Lower lobe of right lung (tissue), 2 donors: ENCODE results near the gene HYOU1. TPM values are rescaled to one million over a fixed set of nuclear protein-coding genes. Genes with fewer than 3 reads are reported as not detected.
A peak's percentile ranks its signal among the peaks of the same experiment; 100 is the strongest.

Experiments used
- ATAC-seq, 2 donors: fragments of 200-7000 bp; cut with Tn5 transposase; one replicate each; pipeline ENCODE4 v1.9.1; 2020 to 2022; ENCODE audit warnings: mild to moderate bottlenecking in 2 of 2, moderate library complexity in 2 of 2
- DNase-seq: peaks from one replicate; pipeline ENCODE4 v3.0.0-alpha.2; 2020
- H3K27ac ChIP-seq: fragments of 200-600 bp; one replicate; pipeline ENCODE4 v1.8.0; 2022
- H3K27me3 ChIP-seq: fragments of 200-600 bp; one replicate; pipeline ENCODE4 v1.8.0; 2022; ENCODE audit warnings: low read depth
- H3K36me3 ChIP-seq: fragments of 200-600 bp; one replicate; pipeline ENCODE4 v1.8.0; 2022; ENCODE audit warnings: mild to moderate bottlenecking
- H3K4me1 ChIP-seq: fragments of 200-600 bp; one replicate; pipeline ENCODE4 v1.8.0; 2022
- H3K4me3 ChIP-seq: fragments of 200-600 bp; one replicate; pipeline ENCODE4 v1.8.0; 2022; ENCODE audit warnings: mild to moderate bottlenecking
- H3K9me3 ChIP-seq: fragments of 200-600 bp; one replicate; pipeline ENCODE4 v1.8.0; 2022
- intact Hi-C: fragments of 100-400 bp; cut with DNase I; formaldehyde crosslinking; loops from one replicate; pipeline ENCODE4 v1.11.0; 2022
- total RNA-seq: library from RNA; stranded (reverse); fragmentation: NEBNext Ultra II Directional; extraction: Animal tissue kit (Norgen Biotek cat#: 25700); gene quantifications from one replicate; pipeline ENCODE4 v1.2.1, GENCODE V29; 2021
- TF ChIP-seq, protein P1 (sequence below): fragments of 200-600 bp; IDR thresholded peaks from one replicate; pipeline ENCODE4 v1.8.0; 2022; ENCODE audit warnings: antibody characterized with exemption, mild to moderate bottlenecking
- donor health status: DM: no; HTN: yes; CAD: no; lungs with severe emphysema.

Gene HYOU1
- total RNA-seq, 1 donor from 2014 or later: 115 TPM

- H3K4me3 ChIP-seq: no peak overlapping the region
- no peaks in the 10 kb centered on the region for H3K27me3 ChIP-seq
- peaks cover 64% of the 10 kb centered on the region for H3K36me3 ChIP-seq
- DNase-seq: no peak
- TF ChIP-seq, protein P1, sequence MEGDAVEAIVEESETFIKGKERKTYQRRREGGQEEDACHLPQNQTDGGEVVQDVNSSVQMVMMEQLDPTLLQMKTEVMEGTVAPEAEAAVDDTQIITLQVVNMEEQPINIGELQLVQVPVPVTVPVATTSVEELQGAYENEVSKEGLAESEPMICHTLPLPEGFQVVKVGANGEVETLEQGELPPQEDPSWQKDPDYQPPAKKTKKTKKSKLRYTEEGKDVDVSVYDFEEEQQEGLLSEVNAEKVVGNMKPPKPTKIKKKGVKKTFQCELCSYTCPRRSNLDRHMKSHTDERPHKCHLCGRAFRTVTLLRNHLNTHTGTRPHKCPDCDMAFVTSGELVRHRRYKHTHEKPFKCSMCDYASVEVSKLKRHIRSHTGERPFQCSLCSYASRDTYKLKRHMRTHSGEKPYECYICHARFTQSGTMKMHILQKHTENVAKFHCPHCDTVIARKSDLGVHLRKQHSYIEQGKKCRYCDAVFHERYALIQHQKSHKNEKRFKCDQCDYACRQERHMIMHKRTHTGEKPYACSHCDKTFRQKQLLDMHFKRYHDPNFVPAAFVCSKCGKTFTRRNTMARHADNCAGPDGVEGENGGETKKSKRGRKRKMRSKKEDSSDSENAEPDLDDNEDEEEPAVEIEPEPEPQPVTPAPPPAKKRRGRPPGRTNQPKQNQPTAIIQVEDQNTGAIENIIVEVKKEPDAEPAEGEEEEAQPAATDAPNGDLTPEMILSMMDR: no peak
- H3K9me3 ChIP-seq: no peaks in the 10 kb centered on the region
- intact Hi-C loops: no loop called here
- no peak for ATAC-seq
- peak overlapping the region; percentile 42 for H3K27ac ChIP-seq
- peaks cover 47% of the 10 kb centered on the region for H3K4me1 ChIP-seq
Measured at GRCh38 chr11:119025541-119025940, 31.5 kb downstream of the HYOU1 start.

DNA sequence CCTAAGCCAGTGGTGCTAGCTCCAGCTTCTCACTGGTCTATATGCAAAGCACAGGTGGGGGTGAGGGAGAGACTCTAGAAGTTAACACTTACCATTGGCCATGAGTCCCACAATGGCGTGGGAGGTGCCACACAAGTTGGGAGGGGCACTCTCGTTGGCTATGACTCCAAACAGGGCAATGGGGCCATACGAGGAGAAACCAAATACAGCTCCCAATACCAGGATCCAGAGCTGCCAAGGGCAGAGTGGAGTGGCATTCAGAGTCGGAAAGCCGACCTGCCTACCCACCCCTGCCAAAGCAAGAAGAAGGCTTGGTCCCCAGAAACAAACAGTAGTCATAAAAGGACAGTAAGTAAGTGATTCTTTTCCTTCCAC lies 31.9 kb downstream of the HYOU1 start:
- Histone ChIP-seq H3K4me1 (peaks cover 50% of the 10 kb centered on the region), H3K4me3 (peak overlapping the region; percentile 9), H3K27ac (peak overlapping the region; percentile 42), H3K9me3 (no peaks in the 10 kb centered on the region), H3K36me3 (peaks cover 64% of the 10 kb centered on the region), H3K27me3 (no peaks in the 10 kb centered on the region)
- DNase-seq (no peak), ATAC-seq (no peak)
- intact Hi-C loops: no loop called here
- TF ChIP-seq, protein P1: no peak

- H3K27ac ChIP-seq: peak overlapping the region; percentile 42
- peaks cover 50% of the 10 kb centered on the region for H3K4me1 ChIP-seq
- H3K36me3 ChIP-seq: peaks cover 64% of the 10 kb centered on the region
- intact Hi-C loops: no loop called here
- H3K9me3 ChIP-seq: no peaks in the 10 kb centered on the region
- H3K4me3 ChIP-seq: peak overlapping the region; percentile 9
- no peaks in the 10 kb centered on the region for H3K27me3 ChIP-seq
- TF ChIP-seq, protein P1: no peak
- ATAC-seq: no peak
- no peak for DNase-seq
Measured at GRCh38 chr11:119024430-119025098, 32.4 kb downstream of the HYOU1 start.

GRCh38 chr11:119023741-119024140 lies 33.3 kb downstream of the HYOU1 start:
- intact Hi-C loops: no loop called here
- Histone ChIP-seq H3K36me3 (peaks cover 64% of the 10 kb centered on the region), H3K27ac (no peak overlapping the region), H3K27me3 (no peaks in the 10 kb centered on the region), H3K9me3 (no peaks in the 10 kb centered on the region), H3K4me3 (no peak overlapping the region), H3K4me1 (peaks cover 47% of the 10 kb centered on the region)
- DNase-seq (no peak), ATAC-seq (no peak)
- TF ChIP-seq, protein P1: no peak

- DNase-seq (no peak), ATAC-seq (no peak)
- Histone ChIP-seq H3K9me3 (no peaks in the 10 kb centered on the region), H3K4me1 (peaks cover 55% of the 10 kb centered on the region), H3K4me3 (no peak overlapping the region), H3K27me3 (no peaks in the 10 kb centered on the region), H3K36me3 (peaks cover 62% of the 10 kb centered on the region), H3K27ac (no peak overlapping the region)
- TF ChIP-seq, protein P1: no peak
- intact Hi-C loops: no loop called here
Measured at GRCh38 chr11:119021631-119022030, 35.4 kb downstream of the HYOU1 start.
